ENCODE data around the gene SLC25A45.

The SLC25A45 gene

DNA sequence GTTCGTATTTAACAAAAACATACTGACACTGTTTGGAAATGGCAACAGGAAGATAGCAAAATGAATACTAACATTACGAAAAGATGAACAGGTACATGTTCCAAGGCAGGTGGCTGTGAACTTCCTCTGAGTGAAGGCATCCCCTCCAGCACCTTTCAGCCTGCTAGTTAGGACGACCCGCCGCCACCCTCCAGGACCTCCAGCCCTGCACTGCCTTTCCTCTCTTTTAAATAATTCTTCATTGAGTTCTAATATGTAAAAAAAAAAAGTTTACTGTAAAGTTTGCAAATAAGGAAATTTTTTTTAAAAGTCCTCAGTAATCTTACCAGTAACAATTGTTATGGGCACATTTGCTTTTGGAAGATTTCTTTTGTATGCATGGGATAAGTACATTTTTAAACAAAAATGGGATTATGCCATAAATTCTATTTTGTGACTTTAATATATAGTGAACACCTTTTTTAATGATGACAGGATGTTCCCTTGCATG, 46.2 kb upstream of the SLC25A45 start:
- peak overlapping the region; percentile 76 for H3K4me3 ChIP-seq (ENCODE audit: low read depth, low read length)
- peak; percentile 1 for TF ChIP-seq POLR2A (IDR thresholded peaks at IDR 0.05; ENCODE audit: extremely low read depth, insufficient read length)
- TF ChIP-seq MYC (IDR thresholded peaks at IDR 0.05; ENCODE audit: low read depth, low read length): no peak
- TF ChIP-seq, protein P1, sequence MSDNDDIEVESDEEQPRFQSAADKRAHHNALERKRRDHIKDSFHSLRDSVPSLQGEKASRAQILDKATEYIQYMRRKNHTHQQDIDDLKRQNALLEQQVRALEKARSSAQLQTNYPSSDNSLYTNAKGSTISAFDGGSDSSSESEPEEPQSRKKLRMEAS (IDR thresholded peaks at IDR 0.05; ENCODE audit: low read depth, low read length): no peak
- no peak for DNase-seq (ENCODE audit: low read depth)

DNA sequence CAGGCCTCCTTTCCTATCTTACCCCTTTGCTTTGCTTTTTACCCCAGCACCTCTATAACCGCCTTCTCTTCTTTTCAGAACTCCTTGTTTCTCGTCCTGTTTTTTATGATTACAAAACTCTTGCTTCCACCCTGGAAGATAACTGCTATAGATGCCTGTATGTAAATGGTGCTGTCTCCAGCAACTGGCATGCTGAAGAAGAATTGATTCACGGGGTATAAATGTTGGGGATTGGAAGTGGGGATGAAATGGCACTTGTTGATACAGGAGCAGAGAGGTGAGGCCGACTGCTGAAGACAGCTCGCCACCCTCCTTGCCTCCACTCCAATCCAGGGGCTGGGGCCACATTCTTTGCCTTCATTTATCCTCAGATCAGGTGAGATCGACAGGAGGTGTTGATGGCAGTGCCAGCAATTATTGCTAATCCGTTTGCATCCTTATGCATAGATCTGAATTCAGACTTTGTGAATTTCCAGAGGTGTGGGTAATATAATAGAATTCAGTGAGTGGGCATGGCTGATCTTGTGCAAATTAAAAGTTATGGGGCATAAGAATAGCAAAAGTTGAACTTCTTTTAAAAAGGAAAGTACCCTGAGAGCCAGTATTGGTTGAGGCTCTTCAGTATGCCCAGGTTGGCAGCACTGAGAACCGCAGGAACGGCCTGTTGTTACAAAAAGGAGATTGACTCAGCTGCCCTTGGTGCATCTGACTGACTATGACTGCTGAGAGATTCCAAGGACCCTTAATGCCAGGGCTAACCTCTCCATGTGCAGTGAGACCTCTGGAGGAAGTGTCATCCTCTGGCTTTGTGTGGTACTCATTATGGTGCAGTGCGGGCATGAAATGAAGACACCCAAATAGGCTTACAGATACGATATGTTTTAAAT, 45.5 kb upstream of the SLC25A45 start:
- TF ChIP-seq, protein P1 (IDR thresholded peaks at IDR 0.05; ENCODE audit: low read depth, low read length): no peak
- TF ChIP-seq POLR2A (IDR thresholded peaks at IDR 0.05; ENCODE audit: extremely low read depth, insufficient read length): peak; percentile 13
- peak overlapping the region; percentile 76 for H3K4me3 ChIP-seq (ENCODE audit: low read depth, low read length)
- DNase-seq (ENCODE audit: low read depth): peak; percentile 37

DNA sequence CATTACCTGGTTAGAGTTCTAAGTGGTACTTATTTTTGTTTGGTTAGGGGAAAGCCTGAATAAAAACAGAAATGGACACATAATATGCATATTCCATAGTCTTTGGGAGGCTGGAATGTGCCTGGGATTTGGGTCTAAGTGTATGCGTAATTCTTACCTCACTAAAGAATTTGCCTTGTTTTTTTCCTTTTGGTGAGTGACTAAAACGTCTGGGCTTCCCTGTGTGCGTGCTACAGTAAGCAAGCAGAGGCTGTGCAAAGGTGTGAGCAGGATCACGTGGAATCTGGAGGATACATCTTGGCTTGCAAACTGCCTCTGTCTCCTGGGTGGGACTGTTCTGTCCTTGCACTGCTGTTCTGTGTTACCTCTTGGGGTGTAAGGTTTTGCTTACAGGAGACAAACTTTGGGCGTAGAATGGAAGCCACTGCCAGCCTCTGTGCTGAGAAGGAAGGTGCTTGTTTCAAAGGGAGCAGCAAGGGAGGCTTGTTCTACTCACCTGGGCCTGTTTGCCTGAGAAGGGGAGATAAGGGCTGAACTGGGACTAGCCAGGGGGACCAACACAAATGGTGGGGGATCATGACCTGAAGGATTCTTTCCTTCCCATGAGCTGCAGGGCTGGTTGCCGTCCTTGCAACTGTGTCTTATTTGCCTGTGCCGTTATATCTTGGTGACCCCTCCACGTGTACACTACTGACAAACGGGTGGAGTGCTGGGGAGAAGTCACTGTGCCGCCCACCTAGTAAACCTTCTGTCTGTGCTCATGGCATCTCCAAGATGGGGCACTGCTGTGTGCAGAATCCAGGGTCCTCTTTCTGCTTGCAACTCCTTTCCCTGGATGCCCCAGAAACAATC, 44.6 kb upstream of the SLC25A45 start:
- TF ChIP-seq POLR2A (IDR thresholded peaks at IDR 0.05; ENCODE audit: extremely low read depth, insufficient read length): peak; percentile 16
- TF ChIP-seq, protein P1 (IDR thresholded peaks at IDR 0.05; ENCODE audit: low read depth, low read length): 0 out of 2 replicates have a peak, but pooled peaks have one; percentile 22
- no peak for TF ChIP-seq MYC (IDR thresholded peaks at IDR 0.05; ENCODE audit: low read depth, low read length)
- TF ChIP-seq, protein P2, sequence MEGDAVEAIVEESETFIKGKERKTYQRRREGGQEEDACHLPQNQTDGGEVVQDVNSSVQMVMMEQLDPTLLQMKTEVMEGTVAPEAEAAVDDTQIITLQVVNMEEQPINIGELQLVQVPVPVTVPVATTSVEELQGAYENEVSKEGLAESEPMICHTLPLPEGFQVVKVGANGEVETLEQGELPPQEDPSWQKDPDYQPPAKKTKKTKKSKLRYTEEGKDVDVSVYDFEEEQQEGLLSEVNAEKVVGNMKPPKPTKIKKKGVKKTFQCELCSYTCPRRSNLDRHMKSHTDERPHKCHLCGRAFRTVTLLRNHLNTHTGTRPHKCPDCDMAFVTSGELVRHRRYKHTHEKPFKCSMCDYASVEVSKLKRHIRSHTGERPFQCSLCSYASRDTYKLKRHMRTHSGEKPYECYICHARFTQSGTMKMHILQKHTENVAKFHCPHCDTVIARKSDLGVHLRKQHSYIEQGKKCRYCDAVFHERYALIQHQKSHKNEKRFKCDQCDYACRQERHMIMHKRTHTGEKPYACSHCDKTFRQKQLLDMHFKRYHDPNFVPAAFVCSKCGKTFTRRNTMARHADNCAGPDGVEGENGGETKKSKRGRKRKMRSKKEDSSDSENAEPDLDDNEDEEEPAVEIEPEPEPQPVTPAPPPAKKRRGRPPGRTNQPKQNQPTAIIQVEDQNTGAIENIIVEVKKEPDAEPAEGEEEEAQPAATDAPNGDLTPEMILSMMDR (IDR thresholded peaks at IDR 0.05; ENCODE audit: low read depth, low read length): no peak
- H3K4me3 ChIP-seq (ENCODE audit: low read depth, low read length): peak overlapping the region; percentile 76
- peak; percentile 33 for DNase-seq (ENCODE audit: low read depth)

DNA sequence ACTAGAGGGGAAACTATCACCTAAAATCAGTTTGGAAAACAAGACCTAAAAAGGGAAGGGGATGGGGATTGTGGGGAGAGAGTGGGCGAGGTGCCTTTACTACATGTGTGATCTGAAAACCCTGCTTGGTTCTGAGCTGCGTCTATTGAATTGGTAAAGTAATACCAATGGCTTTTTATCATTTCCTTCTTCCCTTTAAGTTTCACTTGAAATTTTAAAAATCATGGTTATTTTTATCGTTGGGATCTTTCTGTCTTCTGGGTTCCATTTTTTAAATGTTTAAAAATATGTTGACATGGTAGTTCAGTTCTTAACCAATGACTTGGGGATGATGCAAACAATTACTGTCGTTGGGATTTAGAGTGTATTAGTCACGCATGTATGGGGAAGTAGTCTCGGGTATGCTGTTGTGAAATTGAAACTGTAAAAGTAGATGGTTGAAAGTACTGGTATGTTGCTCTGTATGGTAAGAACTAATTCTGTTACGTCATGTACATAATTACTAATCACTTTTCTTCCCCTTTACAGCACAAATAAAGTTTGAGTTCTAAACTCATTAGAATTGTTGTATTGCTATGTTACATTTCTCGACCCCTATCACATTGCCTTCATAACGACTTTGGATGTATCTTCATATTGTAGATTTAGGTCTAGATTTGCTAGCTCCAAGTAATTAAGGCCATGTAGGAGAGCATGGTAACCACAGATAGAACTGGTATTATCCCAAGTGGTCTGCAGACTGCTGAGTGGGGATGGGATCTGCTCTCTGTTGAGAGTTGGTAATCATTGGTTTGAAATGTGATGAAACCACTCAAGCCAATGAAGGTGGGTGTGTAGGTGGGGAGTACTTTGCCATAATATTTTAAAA, 43.8 kb upstream of the SLC25A45 start:
- H3K4me3 ChIP-seq (ENCODE audit: low read depth, low read length): peak overlapping the region; percentile 76
- peak; percentile 98 for DNase-seq (ENCODE audit: low read depth)
- TF ChIP-seq, protein P2 (IDR thresholded peaks at IDR 0.05; ENCODE audit: low read depth, low read length): no peak
- TF ChIP-seq, protein P1 (IDR thresholded peaks at IDR 0.05; ENCODE audit: low read depth, low read length): peak; percentile 37; the same call in 1 of the 2 replicates
- peak; percentile 17 for TF ChIP-seq POLR2A (IDR thresholded peaks at IDR 0.05; ENCODE audit: extremely low read depth, insufficient read length)

DNA sequence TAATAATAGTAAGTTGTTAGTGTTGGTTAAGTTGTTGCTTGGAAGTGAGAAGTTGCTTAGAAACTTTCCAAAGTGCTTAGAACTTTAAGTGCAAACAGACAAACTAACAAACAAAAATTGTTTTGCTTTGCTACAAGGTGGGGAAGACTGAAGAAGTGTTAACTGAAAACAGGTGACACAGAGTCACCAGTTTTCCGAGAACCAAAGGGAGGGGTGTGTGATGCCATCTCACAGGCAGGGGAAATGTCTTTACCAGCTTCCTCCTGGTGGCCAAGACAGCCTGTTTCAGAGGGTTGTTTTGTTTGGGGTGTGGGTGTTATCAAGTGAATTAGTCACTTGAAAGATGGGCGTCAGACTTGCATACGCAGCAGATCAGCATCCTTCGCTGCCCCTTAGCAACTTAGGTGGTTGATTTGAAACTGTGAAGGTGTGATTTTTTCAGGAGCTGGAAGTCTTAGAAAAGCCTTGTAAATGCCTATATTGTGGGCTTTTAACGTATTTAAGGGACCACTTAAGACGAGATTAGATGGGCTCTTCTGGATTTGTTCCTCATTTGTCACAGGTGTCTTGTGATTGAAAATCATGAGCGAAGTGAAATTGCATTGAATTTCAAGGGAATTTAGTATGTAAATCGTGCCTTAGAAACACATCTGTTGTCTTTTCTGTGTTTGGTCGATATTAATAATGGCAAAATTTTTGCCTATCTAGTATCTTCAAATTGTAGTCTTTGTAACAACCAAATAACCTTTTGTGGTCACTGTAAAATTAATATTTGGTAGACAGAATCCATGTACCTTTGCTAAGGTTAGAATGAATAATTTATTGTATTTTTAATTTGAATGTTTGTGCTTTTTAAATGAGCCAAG, 42.9 kb upstream of the SLC25A45 start:
- TF ChIP-seq, protein P1 (IDR thresholded peaks at IDR 0.05; ENCODE audit: low read depth, low read length): peak; percentile 33; the same call in 1 of the 2 replicates
- TF ChIP-seq POLR2A (IDR thresholded peaks at IDR 0.05; ENCODE audit: extremely low read depth, insufficient read length): no peak
- peak; percentile 90 for DNase-seq (ENCODE audit: low read depth)
- peak overlapping the region; percentile 76 for H3K4me3 ChIP-seq (ENCODE audit: low read depth, low read length)

All from NB4 (cell line).